Stimulated activated CD4-positive, alpha-beta T cell treated with anti-CD3 and anti-CD28 coated beads, Interleukin-2, amount 100 ng/mL, for 48 hours (primary cell): Measurements from ENCODE around the gene FABP6.
"Not testable (repeated sequence)": the region's sequence is repeated elsewhere in the genome, so short reads cannot be mapped to it uniquely, and the experiment has no call there.

Source experiments
- DNase-seq, 2 donors: peaks; one replicate each; pipeline ENCODE4 v3.0.0-alpha.2; 2020

The FABP6 gene

GRCh38 chr5:160227012-160227411, 2.3 kb upstream of the FABP6 start:
- DNase-seq = no peak

GRCh38 chr5:160230686-160231527, 1.6 kb downstream of the FABP6 start:
- DNase-seq = no peak

GRCh38 chr5:160231783-160232342, 2.6 kb downstream of the FABP6 start:
- DNase-seq = no peak

- DNase-seq = no peak
Measured at GRCh38 chr5:160233215-160233614, 3.9 kb downstream of the FABP6 start.

- no peak for DNase-seq
Measured at GRCh38 chr5:160235731-160236130, 6.4 kb downstream of the FABP6 start.

GRCh38 chr5:160237571-160238093, 8.3 kb downstream of the FABP6 start:
- no peak for DNase-seq

- DNase-seq = no peak
Measured at GRCh38 chr5:160240350-160240749, 11.0 kb downstream of the FABP6 start.

GRCh38 chr5:160242145-160242544, 12.8 kb downstream of the FABP6 start:
- DNase-seq = no peak

GRCh38 chr5:160245506-160246086, 16.3 kb downstream of the FABP6 start:
- no peak for DNase-seq

GRCh38 chr5:160249570-160249969, 20.3 kb downstream of the FABP6 start:
- DNase-seq = not testable (repeated sequence)

GRCh38 chr5:160250226-160250625, 20.9 kb downstream of the FABP6 start:
- DNase-seq = no peak

GRCh38 chr5:160250826-160251225, 21.5 kb downstream of the FABP6 start:
- DNase-seq = no peak

GRCh38 chr5:160251406-160252155, 22.3 kb downstream of the FABP6 start:
- DNase-seq = no peak

GRCh38 chr5:160252916-160253315, 23.6 kb downstream of the FABP6 start:
- no peak for DNase-seq

- DNase-seq = no peak
Measured at GRCh38 chr5:160253441-160253840, 24.1 kb downstream of the FABP6 start.

- DNase-seq = no peak
Measured at GRCh38 chr5:160254706-160255105, 25.4 kb downstream of the FABP6 start.

GRCh38 chr5:160259341-160259740, 30.0 kb downstream of the FABP6 start:
- no peak for DNase-seq

- no peak for DNase-seq
Measured at GRCh38 chr5:160260006-160260775, 30.9 kb downstream of the FABP6 start.

- DNase-seq = no peak
Measured at GRCh38 chr5:160260881-160261815, 31.8 kb downstream of the FABP6 start.

- DNase-seq = no peak
Measured at GRCh38 chr5:160262151-160263074, 33.1 kb downstream of the FABP6 start.
